Measurements from ENCODE around the gene CCDC88C. TPM values are rescaled to one million over a fixed set of nuclear protein-coding genes. Genes with fewer than 3 reads are reported as not detected.

CCDC88C gene
- total and polyA plus RNA-seq, 12 donors = 1.5 to 6.5 (median 3.4) TPM

DNA sequence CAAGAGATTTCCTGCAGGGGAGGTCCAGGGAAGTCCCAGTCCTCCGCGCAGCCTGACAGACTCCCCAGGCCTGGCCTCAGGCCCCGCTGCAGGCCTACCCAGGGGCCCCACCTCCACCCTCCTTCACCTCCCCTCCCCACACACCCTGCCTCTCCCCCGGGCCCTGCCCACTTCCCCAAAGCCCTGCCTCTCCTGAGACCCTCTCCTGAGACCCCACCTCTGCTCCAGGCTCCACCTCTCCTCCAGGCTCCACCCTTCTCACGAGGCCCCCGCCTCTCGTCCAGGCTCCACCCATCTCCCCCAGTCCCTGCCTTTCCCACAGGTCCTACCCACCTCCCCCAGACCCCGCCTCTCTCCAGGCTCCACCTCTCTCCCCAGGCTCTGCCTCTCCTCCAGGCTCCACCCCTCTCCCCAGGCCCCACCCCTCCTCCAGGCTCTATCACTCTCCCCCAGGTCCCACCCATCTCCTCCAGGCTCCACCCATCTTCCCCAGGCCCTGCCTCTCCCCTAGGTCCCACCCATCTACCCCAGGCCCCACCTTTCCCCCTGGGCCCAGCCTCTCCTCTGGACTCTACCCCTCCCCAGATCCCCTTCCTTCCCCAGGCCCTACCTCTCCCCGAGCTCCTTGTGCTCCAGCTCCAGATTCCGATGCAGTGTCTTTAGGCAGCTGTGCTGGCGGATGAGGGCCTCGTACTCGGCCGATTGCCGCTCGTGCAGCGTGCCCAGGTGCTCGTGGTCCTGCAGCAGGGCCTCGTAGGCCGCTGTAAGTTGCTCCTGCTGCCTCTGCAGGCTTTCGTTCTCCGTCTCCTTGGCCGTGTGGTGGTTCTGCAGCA is 114.3 kb downstream of the CCDC88C start:
- TF ChIP-seq, protein P1, sequence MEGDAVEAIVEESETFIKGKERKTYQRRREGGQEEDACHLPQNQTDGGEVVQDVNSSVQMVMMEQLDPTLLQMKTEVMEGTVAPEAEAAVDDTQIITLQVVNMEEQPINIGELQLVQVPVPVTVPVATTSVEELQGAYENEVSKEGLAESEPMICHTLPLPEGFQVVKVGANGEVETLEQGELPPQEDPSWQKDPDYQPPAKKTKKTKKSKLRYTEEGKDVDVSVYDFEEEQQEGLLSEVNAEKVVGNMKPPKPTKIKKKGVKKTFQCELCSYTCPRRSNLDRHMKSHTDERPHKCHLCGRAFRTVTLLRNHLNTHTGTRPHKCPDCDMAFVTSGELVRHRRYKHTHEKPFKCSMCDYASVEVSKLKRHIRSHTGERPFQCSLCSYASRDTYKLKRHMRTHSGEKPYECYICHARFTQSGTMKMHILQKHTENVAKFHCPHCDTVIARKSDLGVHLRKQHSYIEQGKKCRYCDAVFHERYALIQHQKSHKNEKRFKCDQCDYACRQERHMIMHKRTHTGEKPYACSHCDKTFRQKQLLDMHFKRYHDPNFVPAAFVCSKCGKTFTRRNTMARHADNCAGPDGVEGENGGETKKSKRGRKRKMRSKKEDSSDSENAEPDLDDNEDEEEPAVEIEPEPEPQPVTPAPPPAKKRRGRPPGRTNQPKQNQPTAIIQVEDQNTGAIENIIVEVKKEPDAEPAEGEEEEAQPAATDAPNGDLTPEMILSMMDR (IDR thresholded peaks at IDR 0.05) = no peak
- no peak for TF ChIP-seq POLR2A (IDR thresholded peaks at IDR 0.05)
- H3K4me3 ChIP-seq = no peak overlapping the region
- H3K27me3 ChIP-seq = no peaks in the 10 kb centered on the region
- peak in 2 of 7 donors; percentile 17 to 20 for DNase-seq
- intact Hi-C loops (cut with DNase I) = no loop called here
- no peak overlapping the region for H3K27ac ChIP-seq
- no peaks in the 10 kb centered on the region for H3K9me3 ChIP-seq (replicated peaks in 1 of 3)
- peaks cover 0 to 2% of the 10 kb centered on the region in 2 donors for H3K36me3 ChIP-seq (replicated peaks in 1 of 2)
- 76 to 80% (median 78%) methylated on average over 17 to 23 of the region's 23 CpGs for WGBS, 4 donors
- H3K4me1 ChIP-seq (replicated peaks in 1 of 2) = no peaks in the 10 kb centered on the region

DNA sequence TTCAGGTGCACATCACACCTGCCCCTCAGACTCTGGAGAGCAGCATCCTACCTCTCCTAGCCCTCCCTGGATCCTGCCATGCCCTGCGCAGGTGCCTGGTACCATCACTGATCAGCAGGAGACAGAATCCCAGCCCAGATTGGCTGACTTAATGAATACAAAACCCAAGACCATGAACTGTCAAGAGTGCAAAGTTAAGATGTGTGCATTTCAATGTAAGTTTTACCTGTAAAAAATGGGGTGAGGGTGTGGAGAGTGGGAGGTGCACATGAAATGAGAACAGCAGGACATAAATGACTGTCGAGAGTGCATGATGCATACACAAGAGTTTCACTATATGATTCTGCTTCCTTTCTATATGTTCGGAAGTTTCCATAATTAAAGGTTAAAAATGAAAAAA is 115.2 kb downstream of the CCDC88C start:
- H3K4me3 ChIP-seq = no peak overlapping the region
- no peak for TF ChIP-seq POLR2A (IDR thresholded peaks at IDR 0.05)
- TF ChIP-seq, protein P1 (IDR thresholded peaks at IDR 0.05) = no peak
- 90 to 94% (median 91%) methylated on average over 3 of the region's 3 CpGs for WGBS, 4 donors

DNA sequence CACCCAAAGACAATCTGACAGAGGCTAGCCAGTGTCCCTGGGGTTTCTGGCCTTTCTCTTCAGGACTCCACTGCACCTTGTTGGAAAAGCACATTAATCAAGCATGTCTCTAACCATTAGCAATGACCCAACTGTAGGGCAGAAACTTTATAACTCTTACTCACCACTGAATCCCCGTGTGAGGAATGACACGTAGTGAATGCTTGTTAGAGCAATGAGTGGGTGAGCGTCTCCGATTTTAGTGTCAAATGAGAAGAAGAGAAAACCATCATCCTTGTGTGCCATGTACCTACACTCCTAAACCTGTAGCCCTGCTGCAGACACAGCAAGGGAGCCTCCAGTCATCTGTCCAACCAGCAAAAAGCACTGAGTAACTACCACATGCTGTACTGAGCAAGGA is 116.7 kb downstream of the CCDC88C start:
- intact Hi-C loops (cut with DNase I) = no loop called here
- WGBS, 4 donors = 91 to 95% (median 93%) methylated on average over 4 of the region's 4 CpGs
- no peaks in the 10 kb centered on the region for H3K9me3 ChIP-seq (replicated peaks in 1 of 3)
- no peak overlapping the region for H3K4me3 ChIP-seq
- DNase-seq = no peak
- H3K27ac ChIP-seq = no peak overlapping the region
- H3K27me3 ChIP-seq = no peaks in the 10 kb centered on the region
- no peak for TF ChIP-seq POLR2A (IDR thresholded peaks at IDR 0.05)
- TF ChIP-seq, protein P1 (IDR thresholded peaks at IDR 0.05) = no peak
- no peaks in the 10 kb centered on the region for H3K36me3 ChIP-seq (replicated peaks in 1 of 2)
- no peaks in the 10 kb centered on the region for H3K4me1 ChIP-seq (replicated peaks in 1 of 2)

More for the DNA sequence above, 115.2 kb downstream of the CCDC88C start:
- no peaks in the 10 kb centered on the region for H3K9me3 ChIP-seq (replicated peaks in 1 of 3)
- no peak for DNase-seq
- no peaks in the 10 kb centered on the region for H3K27me3 ChIP-seq
- intact Hi-C loops (cut with DNase I) = no loop called here
- H3K36me3 ChIP-seq (replicated peaks in 1 of 2) = no peaks in the 10 kb centered on the region
- no peak overlapping the region for H3K27ac ChIP-seq
- H3K4me1 ChIP-seq (replicated peaks in 1 of 2) = no peaks in the 10 kb centered on the region

DNA sequence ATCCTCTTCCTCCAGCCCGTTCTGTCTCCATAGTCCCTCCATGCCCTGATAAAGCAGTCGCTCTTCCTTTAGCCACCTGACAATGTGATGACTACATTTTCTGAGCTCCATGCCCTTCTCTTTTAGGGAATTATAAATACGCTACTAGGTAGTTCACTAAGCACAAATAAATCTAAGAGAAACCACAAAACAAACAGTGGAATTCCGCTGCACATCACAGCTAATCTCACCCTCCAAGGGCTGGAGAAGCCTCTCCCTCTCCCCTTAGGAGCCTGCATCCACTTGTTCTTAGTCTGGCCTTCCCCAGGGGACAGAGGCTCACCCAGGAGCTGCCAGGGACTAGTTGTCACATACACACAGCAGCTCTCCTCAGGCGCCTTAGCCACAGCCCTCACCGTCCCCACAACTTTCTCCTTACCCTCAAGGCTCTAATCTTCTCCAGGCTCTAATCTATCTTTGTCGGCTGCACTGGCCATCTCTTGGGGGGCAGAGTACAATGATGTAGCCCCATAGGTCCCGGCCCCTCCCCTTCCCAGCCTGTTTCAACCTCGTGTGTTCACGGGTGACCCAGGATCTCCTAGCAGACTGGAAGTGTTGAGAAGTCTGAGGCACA is 117.2 kb downstream of the CCDC88C start:
- Histone ChIP-seq H3K27ac (no peak overlapping the region), H3K27me3 (no peaks in the 10 kb centered on the region), H3K36me3 (replicated peaks in 1 of 2) (no peaks in the 10 kb centered on the region), H3K4me3 (no peak overlapping the region), H3K4me1 (replicated peaks in 1 of 2) (no peaks in the 10 kb centered on the region), H3K9me3 (replicated peaks in 1 of 3) (no peaks in the 10 kb centered on the region)
- intact Hi-C loops (cut with DNase I) = no loop called here
- no peak for DNase-seq
- 83 to 91% (median 88%) methylated on average over 10 of the region's 10 CpGs for WGBS, 4 donors
- no peak for TF ChIP-seq POLR2A (IDR thresholded peaks at IDR 0.05)
- TF ChIP-seq, protein P1 (IDR thresholded peaks at IDR 0.05) = no peak
